B cell (primary cell): ENCODE measurements around the gene SIPA1L3. TPM values are rescaled to one million over a fixed set of nuclear protein-coding genes. Genes with fewer than 3 reads are reported as not detected.

Experiments used
- ATAC-seq: fragments of 200-7000 bp; cut with Tn5 transposase; one replicate; pipeline ENCODE4 v1.10.0; 2021; ENCODE audit warnings: low read depth, mild to moderate bottlenecking, moderate number of reproducible peaks, moderate library complexity
- CTCF ChIA-PET: fragments of 350-600 bp; sonication (Branson Sonifier 250); formaldehyde crosslinking; loops from one replicate; lab custom pipeline; 2021; ENCODE audit warnings: antibody characterized with exemption, inconsistent platforms; lab: Charles Lee
- POLR2A ChIA-PET: fragments of 350-600 bp; sonication (Branson Sonifier 250); formaldehyde crosslinking; loops from one replicate; lab custom pipeline; 2021; ENCODE audit warnings: antibody characterized with exemption; lab: Charles Lee
- DNase-seq: peaks from one replicate; pipeline ENCODE4 v3.0.0; 2013
- H2AFZ ChIP-seq: 2 replicates; pipeline ENCODE4 v1.6.1; 2012; ENCODE audit warnings: mild to moderate bottlenecking, low read depth, low read length; ENCODE audit not compliant: insufficient read depth, poor library complexity, severe bottlenecking
- H3K27ac ChIP-seq, 2 donors: 1 replicate in 1 of 2; 2 replicates in 1 of 2; pipeline ENCODE4 v1.5.1; 2012 to 2013; ENCODE audit warnings: low read length in 2 of 2, mild to moderate bottlenecking in 2 of 2, moderate library complexity in 1 of 2
- H3K27me3 ChIP-seq, 4 experiments: fragments of 200-600 bp in 1 of 4; sonication (generic) in 1 of 4; replicated peaks in 1 of 4; 1 replicate in 2 of 4; 2 replicates in 2 of 4; pipeline versions ENCODE4 v1.6.1 to v1.7.0; 2013 to 2016; ENCODE audit warnings: low read length in 3 of 4, mild to moderate bottlenecking in 2 of 4, mixed read lengths in 1 of 4, moderate library complexity in 1 of 4; ENCODE audit not compliant: insufficient read depth in 4 of 4, control insufficient read depth in 3 of 4; ENCODE audit errors: control extremely low read depth in 1 of 4
- H3K36me3 ChIP-seq, 2 experiments: replicated peaks in 1 of 2; 1 replicate in 1 of 2; 2 replicates in 1 of 2; pipeline versions ENCODE4 v1.6.1 to v1.7.1; 2013; ENCODE audit warnings: low read length in 1 of 2; ENCODE audit not compliant: insufficient read depth in 2 of 2, control insufficient read depth in 1 of 2; ENCODE audit errors: control extremely low read depth in 1 of 2, extremely low read depth in 1 of 2
- H3K4me1 ChIP-seq, 2 donors: fragments of 200-600 bp in 1 of 2; sonication (generic) in 1 of 2; 1 replicate in 1 of 2; 2 replicates in 1 of 2; pipeline versions ENCODE4 v1.5.1 to v1.6.1; 2013 to 2017; ENCODE audit warnings: low read length in 2 of 2; ENCODE audit not compliant: control insufficient read depth in 2 of 2, insufficient read depth in 2 of 2
- H3K4me2 ChIP-seq: replicated peaks from 2 replicates; pipeline ENCODE3; 2012; ENCODE audit warnings: mild to moderate bottlenecking, low read depth, low read length; ENCODE audit not compliant: poor library complexity, severe bottlenecking
- H3K4me3 ChIP-seq, 5 experiments: fragments of 200-600 bp in 1 of 5; sonication (generic) in 1 of 5; 1 replicate in 3 of 5; 2 replicates in 2 of 5; pipeline versions ENCODE4 v1.5.1 to v1.7.0; 2011 to 2016; ENCODE audit warnings: low read length in 4 of 5, mild to moderate bottlenecking in 4 of 5, low read depth in 2 of 5, control low read depth in 1 of 5, moderate library complexity in 1 of 5; ENCODE audit not compliant: insufficient read depth in 1 of 5; ENCODE audit errors: control extremely low read depth in 1 of 5, extremely low read depth in 1 of 5
- H3K79me2 ChIP-seq: fragments of 200-600 bp; sonication (generic); one replicate; pipeline ENCODE4 v1.6.0; 2016; ENCODE audit warnings: low read length; ENCODE audit not compliant: control insufficient read depth, insufficient read depth
- H3K9ac ChIP-seq: fragments of 200-600 bp; sonication (generic); 2 replicates; pipeline ENCODE4 v1.6.1; 2017; ENCODE audit warnings: mild to moderate bottlenecking, low read length, moderate library complexity
- H3K9me3 ChIP-seq, 3 donors: one replicate each; pipeline versions ENCODE4 v1.6.1 to v1.7.1; 2013; ENCODE audit warnings: low read length in 2 of 3; ENCODE audit not compliant: control insufficient read depth in 2 of 3, insufficient read depth in 1 of 3; ENCODE audit errors: control extremely low read depth in 1 of 3
- H4K20me1 ChIP-seq: 2 replicates; pipeline ENCODE4 v1.6.0; 2012; ENCODE audit warnings: mild to moderate bottlenecking, low read length; ENCODE audit not compliant: insufficient read depth, control insufficient read depth, poor library complexity, severe bottlenecking
- H3K27ac Mint-ChIP-seq: one replicate; pipeline ENCODE4 v1.8.0; 2021; ENCODE audit warnings: mixed read lengths
- H3K27me3 Mint-ChIP-seq: one replicate; pipeline ENCODE4 v1.8.0; 2021; ENCODE audit warnings: mixed read lengths
- H3K4me1 Mint-ChIP-seq: one replicate; pipeline ENCODE4 v1.8.0; 2021; ENCODE audit warnings: mixed read lengths
- H3K4me3 Mint-ChIP-seq: one replicate; pipeline ENCODE4 v1.8.0; 2021; ENCODE audit warnings: mixed read lengths
- H3K9me3 Mint-ChIP-seq: one replicate; pipeline ENCODE4 v1.8.0; 2022; ENCODE audit warnings: mixed read lengths; ENCODE audit not compliant: insufficient read depth
- EZH2 ChIP-seq: IDR thresholded peaks from 2 replicates; pipeline ENCODE4 v1.6.1; 2012; ENCODE audit warnings: borderline replicate concordance, low read depth, mild to moderate bottlenecking, moderate library complexity, low read length; ENCODE audit not compliant: insufficient read depth, poor library complexity, severe bottlenecking
- WGBS: methylation state at CpG from one replicate; pipeline ENCODE4 v1.1.5; 2013; ENCODE audit warnings: missing lambda C conversion rate; ENCODE audit not compliant: insufficient coverage; 5-methylcytosine and 5-hydroxymethylcytosine counted together
- intact Hi-C: fragments of 100-400 bp; cut with micrococcal nuclease; formaldehyde crosslinking; loops from one replicate; pipeline ENCODE4 v1.10.0; 2022
- polyA plus RNA-seq: library from polyadenylated mRNA; depleted of rRNA; stranded (reverse); fragments of >200 nt; gene quantifications from 2 replicates; pipeline ENCODE4 v1.2.3, GENCODE V29; 2012
- total RNA-seq, 2 donors: library from RNA; stranded (reverse); fragments of 120-200 nt in 1 of 2; gene quantifications; 1 replicate in 1 of 2; 2 replicates in 1 of 2; pipeline versions ENCODE4 v1.2.3 to v1.2.4, GENCODE V29; 2013 to 2022
- TF ChIP-seq, protein P1 (sequence below): fragments of 200-600 bp; IDR thresholded peaks from one replicate; pipeline ENCODE4 v1.8.0; 2022; ENCODE audit warnings: antibody characterized with exemption, mild to moderate bottlenecking

The SIPA1L3 gene
- total and polyA plus RNA-seq, 2 donors (not counting 1 experiment from before 2014, with no cell fraction given): 48.3 to 295 TPM

DNA sequence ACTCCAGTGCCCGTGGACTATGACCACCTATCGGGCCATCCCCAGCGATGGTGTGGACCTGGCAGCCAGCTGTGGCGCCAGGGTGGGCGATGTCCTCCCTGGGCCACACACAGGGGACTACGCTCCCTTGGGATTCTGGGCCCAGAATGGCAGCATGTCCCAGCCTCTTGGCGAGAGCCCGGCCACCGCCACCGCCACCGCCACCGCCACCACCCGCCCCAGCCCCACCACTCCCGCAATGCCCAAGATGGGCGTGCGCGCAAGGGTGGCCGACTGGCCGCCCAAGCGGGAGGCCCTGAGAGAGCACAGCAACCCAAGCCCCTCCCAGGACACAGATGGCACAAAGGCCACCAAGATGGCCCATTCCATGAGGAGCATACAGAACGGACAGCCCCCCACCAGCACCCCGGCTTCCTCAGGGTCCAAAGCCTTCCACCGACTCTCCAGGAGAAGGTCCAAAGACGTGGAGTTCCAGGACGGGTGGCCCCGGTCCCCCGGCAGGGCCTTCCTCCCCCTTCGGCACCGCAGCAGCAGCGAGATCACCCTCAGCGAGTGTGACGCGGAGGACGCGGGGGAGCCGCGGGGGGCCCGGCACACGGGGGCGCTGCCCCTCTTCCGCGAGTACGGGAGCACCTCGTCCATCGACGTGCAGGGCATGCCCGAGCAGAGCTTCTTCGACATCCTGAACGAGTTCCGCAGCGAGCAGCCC lies 174.7 kb downstream of the SIPA1L3 start:
- ChIA-PET CTCF (interaction anchor here (1.3 to 8.2 kb wide), 4 partner anchors 13 to 179 kb away, joined by 3 to 41 read pairs (median 11); no protein-coding TSS in a partner anchor), POLR2A (interaction anchor here (0.8 to 1.4 kb wide), 2 partner anchors 34 to 45 kb away, joined by 3 to 6 read pairs; no protein-coding TSS in a partner anchor)
- Histone ChIP-seq H3K79me2 (peaks cover 60% of the 10 kb centered on the region), H3K4me2 (peak overlapping the region; percentile 20), H3K27ac (peak overlapping the region in 1 of 2 donors; percentile 64), H3K27me3 (no peaks in the 10 kb centered on the region), H4K20me1 (peaks cover 44% of the 10 kb centered on the region), H3K9ac (no peak overlapping the region), H2AFZ (no peak overlapping the region), H3K4me1 (peaks cover 18 to 23% of the 10 kb centered on the region in 2 donors), H3K9me3 (no peaks in the 10 kb centered on the region), H3K36me3 (peaks cover 0 to 48% of the 10 kb centered on the region in 2 experiments), H3K4me3 (no peak overlapping the region)
- no peak for DNase-seq
- Mint-ChIP-seq H3K9me3 (peaks cover 2% of the 10 kb centered on the region), H3K4me3 (no peak overlapping the region), H3K27ac (no peak overlapping the region), H3K4me1 (peaks cover 19% of the 10 kb centered on the region), H3K27me3 (no peaks in the 10 kb centered on the region)
- 98% methylated on average over 42 of the region's 51 CpGs for WGBS
- ATAC-seq: no peak
- intact Hi-C loops: loop anchor here (5.0 kb wide), 1 partner anchor 104 kb away; no protein-coding TSS in a partner anchor
- TF ChIP-seq, protein P1, sequence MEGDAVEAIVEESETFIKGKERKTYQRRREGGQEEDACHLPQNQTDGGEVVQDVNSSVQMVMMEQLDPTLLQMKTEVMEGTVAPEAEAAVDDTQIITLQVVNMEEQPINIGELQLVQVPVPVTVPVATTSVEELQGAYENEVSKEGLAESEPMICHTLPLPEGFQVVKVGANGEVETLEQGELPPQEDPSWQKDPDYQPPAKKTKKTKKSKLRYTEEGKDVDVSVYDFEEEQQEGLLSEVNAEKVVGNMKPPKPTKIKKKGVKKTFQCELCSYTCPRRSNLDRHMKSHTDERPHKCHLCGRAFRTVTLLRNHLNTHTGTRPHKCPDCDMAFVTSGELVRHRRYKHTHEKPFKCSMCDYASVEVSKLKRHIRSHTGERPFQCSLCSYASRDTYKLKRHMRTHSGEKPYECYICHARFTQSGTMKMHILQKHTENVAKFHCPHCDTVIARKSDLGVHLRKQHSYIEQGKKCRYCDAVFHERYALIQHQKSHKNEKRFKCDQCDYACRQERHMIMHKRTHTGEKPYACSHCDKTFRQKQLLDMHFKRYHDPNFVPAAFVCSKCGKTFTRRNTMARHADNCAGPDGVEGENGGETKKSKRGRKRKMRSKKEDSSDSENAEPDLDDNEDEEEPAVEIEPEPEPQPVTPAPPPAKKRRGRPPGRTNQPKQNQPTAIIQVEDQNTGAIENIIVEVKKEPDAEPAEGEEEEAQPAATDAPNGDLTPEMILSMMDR: no peak
- TF ChIP-seq EZH2: no peak
